Gastrocnemius medialis (tissue), 4 donors: ENCODE measurements around the gene PPP1R1A. TPM values are rescaled to one million over a fixed set of nuclear protein-coding genes. Genes with fewer than 3 reads are reported as not detected.

Source experiments
- ATAC-seq, 2 donors: fragments of 150-250 bp; one replicate each; pipeline ENCODE4 v1.9.1; 2016
- DNase-seq, 2 donors: peaks; one replicate each; pipeline ENCODE4 v3.0.0-alpha.2; 2019
- H3K27ac ChIP-seq, 4 donors: fragments of 200-600 bp; sonication (generic); 1 replicate in 1 of 4; 2 replicates in 3 of 4; pipeline ENCODE4 v1.5.1; 2016 to 2018; ENCODE audit warnings: mild to moderate bottlenecking in 2 of 4, moderate library complexity in 1 of 4
- H3K27me3 ChIP-seq, 3 donors: fragments of 200-600 bp; sonication (generic) in 2 of 3; 1 replicate in 1 of 3; 2 replicates in 2 of 3; pipeline versions ENCODE4 v1.5.1 to v1.6.0; 2016 to 2019; ENCODE audit warnings: mild to moderate bottlenecking in 1 of 3, moderate library complexity in 1 of 3
- H3K36me3 ChIP-seq, 2 donors: fragments of 200-600 bp; sonication (generic) in 1 of 2; one replicate each; pipeline ENCODE4 v1.5.1; 2017 to 2018
- H3K4me1 ChIP-seq, 2 donors: fragments of 200-600 bp; sonication (generic) in 1 of 2; one replicate each; pipeline ENCODE4 v1.5.1; 2016 to 2017; ENCODE audit warnings: mild to moderate bottlenecking in 2 of 2
- H3K4me3 ChIP-seq, 4 donors: fragments of 200-600 bp; sonication (generic) in 3 of 4; 1 replicate in 1 of 4; 2 replicates in 3 of 4; pipeline ENCODE4 v1.5.1; 2016 to 2019; ENCODE audit warnings: mild to moderate bottlenecking in 2 of 4
- H3K9me3 ChIP-seq, 3 donors: fragments of 200-600 bp; sonication (generic) in 2 of 3; 1 replicate in 1 of 3; 2 replicates in 2 of 3; pipeline ENCODE4 v1.5.1; 2016 to 2019
- POLR2A ChIP-seq, 2 donors: fragments of 450-650 bp; IDR thresholded peaks; one replicate each; pipeline ENCODE4 v1.6.1; 2017; ENCODE audit warnings: antibody characterized with exemption in 2 of 2, mild to moderate bottlenecking in 2 of 2, moderate library complexity in 2 of 2
- in situ Hi-C, 4 donors: fragments of 200-750 bp; cut with MboI; loops; one replicate each; pipeline versions ENCODE4 v1.15.0 to v1.8.0; 2017; ENCODE audit warnings: low sequenced_read_pairs in 4 of 4
- intact Hi-C: fragments of 100-400 bp; cut with DNase I; formaldehyde crosslinking; loops from one replicate; pipeline ENCODE4 v1.15.1; 2023; ENCODE audit warnings: low total_unique reads
- total RNA-seq, 4 donors: library from RNA; depleted of rRNA; stranded (reverse); fragments of >200 nt; gene quantifications; one replicate each; pipeline versions ENCODE4 v1.1.0 to v1.2.3, GENCODE V29; 2016
- TF ChIP-seq, protein P1 (sequence below), 5 experiments: fragments of 450-650 bp in 3 of 5; fragments of 200-600 bp in 2 of 5; sonication (generic) in 2 of 5; IDR thresholded peaks in 4 of 5; conservative IDR thresholded peaks in 1 of 5; 1 replicate in 4 of 5; 2 replicates in 1 of 5; pipeline ENCODE4 v1.5.1; 2016 to 2019; ENCODE audit warnings: antibody characterized with exemption in 5 of 5, mild to moderate bottlenecking in 3 of 5, moderate library complexity in 3 of 5

The PPP1R1A gene
- total RNA-seq, 4 donors from 2014 or later: 209 to 312 (median 235) TPM

DNA sequence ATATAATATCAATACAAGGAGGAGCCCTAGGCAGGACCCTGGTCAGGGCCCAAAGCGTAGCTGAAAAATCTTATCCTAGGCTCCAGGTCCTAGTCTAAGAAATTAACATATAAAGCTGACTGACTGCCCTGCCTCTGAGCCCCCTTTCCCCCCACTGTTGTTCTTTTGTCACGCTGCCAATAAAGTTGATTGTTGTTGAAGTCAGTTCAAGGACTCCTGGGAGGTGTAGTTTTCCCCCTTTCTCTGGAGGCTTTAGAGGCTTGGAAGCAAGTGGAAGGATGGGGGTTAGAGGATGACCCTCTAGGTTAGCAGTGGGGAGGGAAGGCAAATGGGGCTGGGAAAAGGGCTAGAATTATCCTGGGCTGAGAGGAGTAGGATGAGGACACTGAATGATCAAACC is 3.2 kb downstream of the PPP1R1A start:
- DNase-seq (no peak), ATAC-seq (no peak)
- Histone ChIP-seq H3K36me3 (peaks cover 0 to 8% of the 10 kb centered on the region in 2 donors), H3K27me3 (no peaks in the 10 kb centered on the region), H3K4me1 (peaks cover 19 to 45% of the 10 kb centered on the region in 2 donors), H3K9me3 (no peaks in the 10 kb centered on the region), H3K4me3 (no peak overlapping the region), H3K27ac (peak overlapping the region in 1 of 4 donors; percentile 95)
- intact Hi-C loops (no loop called here), in situ Hi-C loops (loop anchor here in 2 of 4 donors (25.0 kb wide), 1 partner anchor 377 kb away; no protein-coding TSS in a partner anchor)
- no peak for TF ChIP-seq POLR2A (IDR thresholded peaks at IDR 0.05)
- TF ChIP-seq, protein P1, sequence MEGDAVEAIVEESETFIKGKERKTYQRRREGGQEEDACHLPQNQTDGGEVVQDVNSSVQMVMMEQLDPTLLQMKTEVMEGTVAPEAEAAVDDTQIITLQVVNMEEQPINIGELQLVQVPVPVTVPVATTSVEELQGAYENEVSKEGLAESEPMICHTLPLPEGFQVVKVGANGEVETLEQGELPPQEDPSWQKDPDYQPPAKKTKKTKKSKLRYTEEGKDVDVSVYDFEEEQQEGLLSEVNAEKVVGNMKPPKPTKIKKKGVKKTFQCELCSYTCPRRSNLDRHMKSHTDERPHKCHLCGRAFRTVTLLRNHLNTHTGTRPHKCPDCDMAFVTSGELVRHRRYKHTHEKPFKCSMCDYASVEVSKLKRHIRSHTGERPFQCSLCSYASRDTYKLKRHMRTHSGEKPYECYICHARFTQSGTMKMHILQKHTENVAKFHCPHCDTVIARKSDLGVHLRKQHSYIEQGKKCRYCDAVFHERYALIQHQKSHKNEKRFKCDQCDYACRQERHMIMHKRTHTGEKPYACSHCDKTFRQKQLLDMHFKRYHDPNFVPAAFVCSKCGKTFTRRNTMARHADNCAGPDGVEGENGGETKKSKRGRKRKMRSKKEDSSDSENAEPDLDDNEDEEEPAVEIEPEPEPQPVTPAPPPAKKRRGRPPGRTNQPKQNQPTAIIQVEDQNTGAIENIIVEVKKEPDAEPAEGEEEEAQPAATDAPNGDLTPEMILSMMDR (IDR thresholded peaks at IDR 0.05 in 4 of 5, conservative IDR thresholded peaks at IDR 0.05 in 1 of 5): no peak

DNA sequence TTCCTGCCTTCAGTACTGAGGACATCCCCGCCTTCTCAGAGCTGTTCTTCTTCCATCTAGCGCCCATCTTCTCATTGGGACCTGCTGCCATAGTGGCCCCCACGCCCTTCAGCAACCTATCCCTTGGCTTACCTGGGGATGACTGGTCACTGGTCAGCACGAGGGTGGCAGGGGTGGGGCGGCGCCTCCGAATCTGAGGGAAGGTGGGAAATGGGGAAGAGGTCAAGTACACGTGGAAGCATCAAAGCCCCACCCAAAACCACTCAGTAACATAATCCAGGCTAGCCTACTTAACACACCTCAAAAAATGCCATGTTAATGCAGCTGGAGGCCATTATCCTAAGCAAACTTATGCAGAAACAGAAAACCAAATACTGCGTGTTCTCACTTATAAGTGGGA is 4.3 kb downstream of the PPP1R1A start:
- ATAC-seq (no peak), DNase-seq (no peak)
- Histone ChIP-seq H3K27me3 (no peaks in the 10 kb centered on the region), H3K9me3 (no peaks in the 10 kb centered on the region), H3K27ac (peak overlapping the region in 1 of 4 donors; percentile 38), H3K4me3 (no peak overlapping the region), H3K36me3 (peaks cover 0 to 8% of the 10 kb centered on the region in 2 donors), H3K4me1 (peaks cover 16 to 34% of the 10 kb centered on the region in 2 donors)
- TF ChIP-seq POLR2A (IDR thresholded peaks at IDR 0.05): no peak
- TF ChIP-seq, protein P1 (IDR thresholded peaks at IDR 0.05 in 4 of 5, conservative IDR thresholded peaks at IDR 0.05 in 1 of 5): no peak
- in situ Hi-C loops (loop anchor here in 2 of 4 donors (25.0 kb wide), 1 partner anchor 378 kb away; no protein-coding TSS in a partner anchor), intact Hi-C loops (no loop called here)

DNA sequence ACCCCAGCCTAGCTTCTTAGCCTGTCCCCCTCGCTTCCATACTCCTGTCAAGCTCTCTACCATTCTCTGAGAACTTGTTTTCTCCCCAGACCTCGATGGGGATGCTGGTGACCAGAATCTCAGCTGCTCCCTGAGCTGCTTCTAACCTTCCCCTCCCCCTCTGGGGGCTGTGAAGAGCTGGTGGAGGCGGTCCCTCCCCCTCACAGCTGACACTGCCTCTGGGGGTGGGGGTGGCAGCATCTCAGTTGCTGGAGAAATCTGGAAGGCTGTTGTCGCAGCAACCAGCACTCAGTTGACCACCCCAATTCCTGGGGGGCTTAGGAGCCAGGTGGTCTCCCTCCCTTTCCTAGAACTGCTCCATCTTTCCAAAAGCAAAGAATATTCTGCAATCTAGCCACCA is 4.7 kb downstream of the PPP1R1A start:
- Histone ChIP-seq H3K4me3 (no peak overlapping the region), H3K9me3 (no peaks in the 10 kb centered on the region), H3K27ac (no peak overlapping the region), H3K4me1 (peaks cover 12 to 30% of the 10 kb centered on the region in 2 donors), H3K36me3 (peaks cover 0 to 8% of the 10 kb centered on the region in 2 donors), H3K27me3 (no peaks in the 10 kb centered on the region)
- DNase-seq: no peak
- TF ChIP-seq POLR2A (IDR thresholded peaks at IDR 0.05): no peak
- TF ChIP-seq, protein P1 (IDR thresholded peaks at IDR 0.05 in 4 of 5, conservative IDR thresholded peaks at IDR 0.05 in 1 of 5): no peak
- in situ Hi-C loops: loop anchor here in 2 of 4 donors (25.0 kb wide), 1 partner anchor 379 kb away; no protein-coding TSS in a partner anchor
- ATAC-seq: no peak
- intact Hi-C loops: no loop called here

DNA sequence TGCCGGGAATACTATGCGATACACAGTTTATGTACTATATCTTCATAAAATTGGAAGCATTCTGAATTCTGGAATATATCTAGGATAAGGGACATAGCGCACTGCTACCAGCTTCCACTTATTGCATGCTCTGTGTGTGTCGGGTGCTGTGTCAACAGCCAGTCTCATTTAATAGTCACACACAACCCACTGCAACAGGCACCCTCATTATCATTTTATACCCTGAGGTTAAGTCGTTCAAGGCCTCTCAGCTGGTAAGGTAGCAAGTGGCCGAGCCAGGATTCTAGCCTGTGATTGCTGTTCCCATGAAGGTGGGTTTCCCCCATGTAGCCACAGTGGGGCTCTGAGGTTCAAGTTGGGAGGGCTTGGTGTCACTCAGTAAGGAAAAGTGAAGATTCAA is 7.0 kb downstream of the PPP1R1A start:
- Histone ChIP-seq H3K4me1 (peaks cover 2 to 19% of the 10 kb centered on the region in 2 donors), H3K4me3 (no peak overlapping the region), H3K36me3 (peaks cover 0 to 8% of the 10 kb centered on the region in 2 donors), H3K9me3 (no peaks in the 10 kb centered on the region), H3K27me3 (no peaks in the 10 kb centered on the region), H3K27ac (no peak overlapping the region)
- ATAC-seq (no peak), DNase-seq (no peak)
- intact Hi-C loops (no loop called here), in situ Hi-C loops (loop anchor here in 2 of 4 donors (25.0 kb wide), 1 partner anchor 381 kb away; no protein-coding TSS in a partner anchor)
- no peak for TF ChIP-seq POLR2A (IDR thresholded peaks at IDR 0.05)
- TF ChIP-seq, protein P1 (IDR thresholded peaks at IDR 0.05 in 4 of 5, conservative IDR thresholded peaks at IDR 0.05 in 1 of 5): no peak
